ENCODE results near the gene ABCC1. TPM values are rescaled to one million over a fixed set of nuclear protein-coding genes. Genes with fewer than 3 reads are reported as not detected.
"Not testable (repeated sequence)": the region's sequence is repeated elsewhere in the genome, so short reads cannot be mapped to it uniquely, and the experiment has no call there.

The ABCC1 gene
- total RNA-seq, 1 donor from 2014 or later: 2.5 TPM

DNA sequence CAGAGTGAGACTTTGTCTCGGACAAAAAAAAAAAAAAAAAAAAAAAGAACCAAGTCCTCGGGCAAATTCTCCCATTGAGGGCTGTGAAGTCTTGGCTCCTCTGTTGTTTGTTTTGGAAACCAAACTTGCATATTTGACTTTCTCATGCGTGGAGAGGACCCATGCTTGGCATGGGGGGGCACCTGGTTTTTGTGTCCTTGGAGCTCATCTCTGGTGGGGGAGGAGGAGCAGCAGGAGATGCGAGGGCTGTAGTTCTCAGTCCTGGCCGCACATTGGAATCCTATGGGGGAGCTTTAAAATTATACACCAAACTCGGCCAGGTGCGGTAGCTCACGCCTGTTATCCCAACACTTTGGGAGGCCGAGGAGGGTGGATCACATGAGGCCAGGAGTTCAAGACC is 199.3 kb downstream of the ABCC1 start:
- DNase-seq (ENCODE audit: low spot score) (peak; percentile 81), ATAC-seq (peak; percentile 38)

DNA sequence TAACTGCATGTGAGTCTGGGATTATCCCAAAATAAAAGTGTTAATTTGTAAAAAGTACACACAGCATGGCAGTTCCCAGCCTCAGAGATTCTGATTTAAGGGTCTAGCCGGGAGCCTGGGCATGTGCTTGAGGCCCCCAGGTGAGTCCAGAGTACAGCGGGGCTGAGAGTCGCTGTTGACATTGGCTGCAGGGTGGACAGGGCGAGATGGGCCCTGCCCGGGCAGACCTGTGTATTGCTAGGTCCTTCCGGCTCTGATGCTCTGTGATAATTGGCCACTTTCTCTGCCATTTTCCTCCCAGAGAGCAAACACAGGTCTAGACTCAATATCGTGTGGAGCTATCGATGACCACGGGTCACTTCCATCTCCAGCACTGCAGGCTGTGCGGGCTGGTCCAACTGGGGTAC is 200.3 kb downstream of the ABCC1 start:
- ATAC-seq (peak; percentile 64), DNase-seq (ENCODE audit: low spot score) (peak; percentile 87)

DNA sequence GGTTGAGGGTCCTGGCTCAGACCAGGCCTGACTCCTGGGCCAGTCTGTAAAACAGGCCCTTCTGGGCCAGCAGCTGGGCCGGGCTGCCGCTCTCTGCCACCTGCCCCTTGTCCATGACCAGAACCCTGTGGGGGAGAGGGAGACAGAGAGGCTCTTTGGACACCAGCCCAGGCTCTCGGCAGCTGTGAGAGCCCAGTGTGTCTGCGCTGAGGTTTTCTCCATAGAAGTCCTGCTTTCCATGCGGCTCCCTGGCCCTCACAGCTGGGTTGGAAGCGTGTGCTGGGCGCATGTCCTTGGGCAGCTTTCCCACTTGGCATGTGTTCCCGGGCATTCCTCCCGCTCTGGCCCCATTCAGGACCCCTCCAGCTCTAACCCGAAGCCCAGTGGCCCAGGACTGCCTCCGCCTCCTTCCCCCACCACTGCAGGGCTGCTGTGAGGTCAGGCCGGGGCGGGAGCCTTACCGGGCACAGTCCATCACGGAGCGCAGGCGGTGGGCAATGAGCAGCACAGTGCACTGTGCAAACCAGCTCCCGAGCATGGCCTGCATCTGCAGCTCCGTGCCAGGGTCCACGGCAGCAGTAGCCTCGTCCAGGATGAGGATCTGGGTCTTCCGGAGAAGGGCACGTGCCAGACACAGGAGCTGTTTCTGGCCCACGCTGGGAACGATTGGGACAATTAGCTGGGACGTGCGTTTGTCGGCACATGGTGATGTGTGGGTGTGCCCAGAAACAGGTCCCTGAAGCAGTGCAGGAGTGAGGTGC is 200.9 kb downstream of the ABCC1 start:
- peak; percentile 74 for ATAC-seq
- peak; percentile 94 for DNase-seq (ENCODE audit: low spot score)

DNA sequence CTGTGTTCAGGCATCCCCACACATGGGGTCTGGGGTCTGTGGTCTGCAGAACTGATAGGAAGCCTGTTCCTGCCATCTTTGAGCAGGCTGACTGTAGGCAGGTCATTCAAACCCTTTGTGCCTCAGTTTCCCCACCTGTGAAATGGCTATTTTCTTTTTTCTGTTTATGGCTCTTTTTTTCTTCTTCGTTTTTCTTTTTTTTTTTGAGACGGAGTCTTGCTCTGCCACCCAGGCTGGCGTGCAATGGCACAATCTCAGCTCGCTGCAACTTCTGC is 201.4 kb downstream of the ABCC1 start:
- ATAC-seq: no peak
- DNase-seq (ENCODE audit: low spot score): no peak

DNA sequence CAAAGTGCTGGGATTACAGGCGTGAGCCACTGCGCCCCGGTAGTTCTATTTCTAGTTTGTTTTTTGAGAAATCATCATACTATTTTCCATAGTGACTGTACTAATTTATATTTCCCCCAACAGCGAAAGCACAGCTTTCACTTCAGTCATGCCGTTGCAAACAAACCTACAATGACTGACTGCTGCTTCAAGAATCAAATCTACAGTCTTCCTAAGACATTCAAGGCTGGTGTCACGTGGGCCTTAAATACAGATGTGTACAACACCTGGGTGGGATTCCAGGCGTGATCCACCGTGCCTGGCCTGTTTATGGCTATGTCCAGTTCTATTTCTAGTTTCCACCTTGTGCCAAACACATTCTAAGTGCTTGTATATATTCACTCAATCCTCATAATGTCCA is 201.9 kb downstream of the ABCC1 start:
- ATAC-seq: no peak
- DNase-seq (ENCODE audit: low spot score): no peak

DNA sequence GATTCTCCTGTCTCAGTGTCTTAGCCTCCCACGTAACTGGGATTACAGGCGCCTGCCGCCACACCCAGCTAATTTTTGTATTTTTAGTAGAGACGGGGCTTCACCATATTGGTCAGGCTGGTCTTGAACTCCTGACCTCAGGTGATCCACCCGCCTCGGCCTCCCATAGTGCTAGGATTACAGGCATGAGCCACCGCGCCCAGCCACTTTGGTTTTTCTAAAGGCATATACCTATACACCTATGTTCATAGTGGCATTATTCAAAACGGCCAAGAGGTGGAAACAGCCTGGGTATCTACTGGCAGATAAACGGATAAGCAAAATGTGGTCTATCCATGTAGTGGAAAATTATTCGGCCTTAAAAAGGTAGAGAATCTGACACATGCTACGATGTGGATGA is 203.6 kb downstream of the ABCC1 start:
- not testable (repeated sequence) for ATAC-seq; DNase-seq (ENCODE audit: low spot score)

DNA sequence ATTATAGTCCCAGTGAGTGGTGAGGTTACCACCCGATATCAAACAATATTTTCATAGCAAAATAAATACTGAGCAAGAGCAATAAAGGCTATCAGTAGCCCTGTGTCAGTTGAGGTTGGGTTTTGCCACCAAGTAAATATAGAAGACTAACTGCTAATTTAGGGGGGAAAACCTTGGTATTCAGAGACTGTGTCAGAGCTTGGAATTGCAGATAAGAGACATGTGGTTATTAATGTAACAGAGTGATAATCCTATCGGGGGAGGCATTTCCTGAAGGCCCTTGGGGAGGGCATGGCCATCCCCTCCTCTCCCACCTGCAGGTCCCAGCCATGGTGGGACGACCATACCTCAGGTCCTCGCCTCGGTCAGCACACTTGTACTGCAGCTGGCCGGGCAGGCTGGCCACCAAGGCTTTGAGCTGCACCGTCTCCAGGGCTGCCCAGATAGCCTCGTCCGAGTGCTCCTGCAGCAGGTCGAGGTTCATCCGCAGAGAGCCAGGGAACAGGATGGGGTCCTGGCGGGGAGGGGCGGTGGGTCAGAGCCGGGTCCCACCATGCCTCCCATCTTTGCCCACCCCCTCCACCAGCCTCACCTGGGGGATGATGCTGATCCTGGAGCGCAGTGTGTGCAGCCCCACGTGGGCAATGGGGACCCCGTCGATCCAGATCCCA is 205.0 kb downstream of the ABCC1 start:
- no peak for DNase-seq (ENCODE audit: low spot score)

DNA sequence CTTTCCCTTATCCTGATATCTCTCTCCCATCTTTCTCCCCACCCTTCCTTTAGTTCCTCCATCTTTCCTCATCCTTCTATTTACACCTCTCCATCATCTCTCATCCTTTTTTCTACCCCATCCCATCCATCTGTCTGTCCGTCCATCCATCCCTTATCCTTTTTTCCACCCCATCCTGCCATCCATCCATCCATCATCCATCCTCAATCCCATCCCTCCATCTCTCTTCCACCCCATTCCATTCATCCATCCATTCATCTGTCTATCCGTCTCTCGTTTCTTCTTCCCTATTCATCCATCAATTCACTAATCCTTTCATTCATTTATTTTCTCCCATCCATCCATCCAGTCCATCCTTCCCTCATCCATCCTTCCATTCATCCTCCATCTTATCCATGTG is 205.8 kb downstream of the ABCC1 start:
- no peak for ATAC-seq
- no peak for DNase-seq (ENCODE audit: low spot score)

More for the DNA sequence above, 205.0 kb downstream of the ABCC1 start:
- no peak for ATAC-seq

DNA sequence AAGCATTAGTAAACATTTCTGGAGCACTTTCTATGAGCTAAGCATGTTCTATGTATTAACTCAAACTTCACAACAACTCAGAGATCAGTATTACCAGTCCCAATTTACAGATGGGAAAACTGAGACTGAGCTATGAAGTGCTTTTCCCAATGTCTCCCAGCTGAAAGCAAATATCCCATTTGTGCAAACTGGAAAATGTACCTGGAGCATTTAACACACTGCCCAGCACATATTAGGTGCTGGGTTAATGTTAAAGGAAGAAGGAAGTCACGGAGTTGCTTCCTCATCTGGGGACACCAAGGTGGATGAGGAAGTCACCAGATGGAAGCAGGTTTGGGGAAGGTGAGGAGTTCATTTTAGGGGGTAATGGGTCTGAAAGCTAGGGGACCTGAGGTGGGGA is 207.8 kb downstream of the ABCC1 start:
- no peak for ATAC-seq
- DNase-seq (ENCODE audit: low spot score): no peak

DNA sequence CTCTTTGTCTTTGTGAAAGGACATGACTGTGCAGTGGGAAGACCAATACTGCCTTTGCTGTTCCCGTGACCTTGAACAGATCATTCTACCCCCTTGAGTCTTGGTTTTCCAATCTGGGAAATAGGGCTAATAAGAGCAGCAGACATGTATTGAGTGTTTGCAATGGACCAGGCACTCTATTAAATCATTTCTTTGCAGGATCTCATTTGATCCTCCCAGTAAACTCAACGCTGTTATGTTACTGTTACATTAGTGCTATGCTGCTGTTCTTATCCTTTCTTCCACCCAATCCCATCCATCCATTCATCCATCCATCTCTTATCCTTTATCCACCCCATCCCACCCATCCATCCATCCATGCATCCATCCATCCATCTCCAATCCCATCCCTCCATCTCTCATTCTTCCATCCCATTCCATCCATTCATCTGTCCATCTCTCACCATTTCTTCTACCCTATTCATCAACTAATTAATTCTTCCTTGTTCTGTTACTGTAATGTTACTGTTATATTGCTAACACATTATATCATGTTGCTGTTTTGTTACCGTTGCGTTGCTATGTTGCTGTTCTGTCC is 208.8 kb downstream of the ABCC1 start:
- ATAC-seq: no peak
- no peak for DNase-seq (ENCODE audit: low spot score)

DNA sequence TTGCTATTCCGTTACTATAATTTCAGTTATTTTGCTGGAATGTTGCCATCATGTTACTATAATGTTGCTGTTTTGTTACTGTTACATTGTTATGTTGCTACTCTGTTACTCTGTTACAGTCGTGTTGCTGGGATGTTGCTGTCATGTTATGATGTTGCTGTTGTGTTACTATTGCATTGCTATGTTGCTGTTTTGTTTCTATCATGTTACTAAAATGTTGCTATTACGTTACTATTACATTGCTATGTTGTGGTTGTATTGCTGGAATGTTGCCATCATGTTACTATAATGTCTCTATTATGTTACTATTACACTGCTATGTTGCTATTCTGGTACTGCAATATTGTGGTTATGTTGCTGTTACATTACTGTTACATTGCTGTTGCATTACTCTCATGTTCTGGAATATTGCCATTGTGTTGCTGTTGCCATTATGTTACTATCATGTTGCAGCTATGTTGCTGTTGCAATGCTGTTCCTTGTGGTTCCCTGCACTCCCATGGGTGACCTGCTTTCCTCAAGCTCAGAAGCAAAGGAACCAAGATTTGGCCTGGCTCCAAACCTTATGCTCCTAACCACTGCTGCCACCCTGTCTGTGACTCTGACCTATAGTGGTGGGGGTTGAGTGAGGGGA is 209.4 kb downstream of the ABCC1 start:
- DNase-seq (ENCODE audit: low spot score) (no peak), ATAC-seq (peak; percentile 17)

DNA sequence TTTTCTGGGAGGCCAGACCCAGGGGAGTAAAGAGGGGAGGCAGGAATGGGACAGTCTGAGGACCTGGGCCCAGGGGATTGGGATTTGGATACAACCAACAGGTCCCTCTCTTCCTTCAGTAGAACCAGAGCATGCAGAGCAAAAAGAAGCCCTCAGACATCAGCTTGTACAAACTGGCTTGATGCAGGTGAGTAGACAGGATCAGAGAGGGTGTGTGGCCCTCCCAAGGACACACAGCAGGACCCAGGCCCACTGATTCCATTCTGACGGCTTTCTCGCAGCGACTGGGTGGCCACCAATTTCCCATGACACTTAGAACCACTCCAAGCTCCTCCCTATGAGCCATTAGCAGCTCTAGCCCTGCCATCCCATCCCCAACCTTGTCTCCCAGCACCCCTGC is 210.2 kb downstream of the ABCC1 start:
- DNase-seq (ENCODE audit: low spot score) (no peak), ATAC-seq (peak; percentile 4)

DNA sequence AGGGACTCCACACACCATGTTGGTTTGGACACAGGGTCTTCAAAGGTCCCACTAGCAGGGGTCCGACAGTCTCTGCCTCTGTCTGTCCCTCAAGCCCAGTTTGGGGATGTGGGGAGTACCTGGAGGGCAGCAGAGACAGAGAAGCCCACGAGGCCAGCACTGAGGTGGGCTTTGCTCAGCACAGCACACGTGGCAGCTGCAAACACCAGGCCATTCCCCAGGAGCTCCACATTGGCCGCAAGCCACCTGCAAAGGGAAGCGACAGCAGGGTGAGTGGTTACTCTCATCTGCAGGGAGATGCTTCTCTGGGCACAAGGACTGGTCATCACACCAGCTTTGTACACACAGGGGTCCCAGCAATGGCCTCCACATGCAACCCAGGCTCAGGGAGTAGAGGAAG is 211.9 kb downstream of the ABCC1 start:
- no peak for ATAC-seq
- DNase-seq (ENCODE audit: low spot score): no peak

DNA sequence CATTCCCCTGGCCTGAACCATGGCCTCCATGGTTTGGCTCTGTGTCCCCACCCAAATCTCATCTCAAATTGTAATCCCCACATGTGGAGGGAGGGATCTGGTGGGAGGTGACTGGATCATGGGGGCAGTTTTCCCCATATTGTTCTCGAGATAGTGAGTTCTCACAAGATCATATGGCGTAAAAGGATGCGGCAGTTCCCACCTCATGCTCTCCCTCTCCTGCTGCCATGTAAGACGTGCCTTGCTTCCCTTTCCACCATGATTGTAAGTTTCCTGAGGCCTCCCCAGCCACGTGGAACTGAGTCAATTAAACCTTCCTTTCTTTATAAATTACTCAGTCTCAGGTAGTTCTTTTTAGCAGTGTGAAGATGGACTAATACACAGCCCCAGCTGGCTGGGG is 212.4 kb downstream of the ABCC1 start:
- ATAC-seq; DNase-seq (ENCODE audit: low spot score): not testable (repeated sequence)

DNA sequence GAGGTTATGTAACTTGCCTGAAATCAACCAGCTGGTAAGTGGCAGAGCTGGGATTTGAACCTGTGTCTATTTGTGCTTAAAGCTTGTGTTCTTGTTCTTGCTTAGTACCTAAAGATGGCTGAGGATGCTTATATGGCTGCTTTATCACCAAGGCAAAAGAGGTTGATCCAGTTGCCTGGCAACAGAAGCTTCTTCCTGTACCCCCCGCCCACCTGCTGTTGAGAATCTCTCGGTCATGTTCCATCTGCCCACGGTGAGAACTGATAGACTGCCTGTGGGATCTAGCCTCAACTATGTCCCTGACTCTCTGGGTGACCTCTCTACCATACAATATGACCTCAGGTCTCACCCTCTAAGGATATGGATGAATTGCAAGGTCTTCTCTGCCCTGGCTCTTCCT is 213.2 kb downstream of the ABCC1 start:
- no peak for DNase-seq (ENCODE audit: low spot score)
- no peak for ATAC-seq

DNA sequence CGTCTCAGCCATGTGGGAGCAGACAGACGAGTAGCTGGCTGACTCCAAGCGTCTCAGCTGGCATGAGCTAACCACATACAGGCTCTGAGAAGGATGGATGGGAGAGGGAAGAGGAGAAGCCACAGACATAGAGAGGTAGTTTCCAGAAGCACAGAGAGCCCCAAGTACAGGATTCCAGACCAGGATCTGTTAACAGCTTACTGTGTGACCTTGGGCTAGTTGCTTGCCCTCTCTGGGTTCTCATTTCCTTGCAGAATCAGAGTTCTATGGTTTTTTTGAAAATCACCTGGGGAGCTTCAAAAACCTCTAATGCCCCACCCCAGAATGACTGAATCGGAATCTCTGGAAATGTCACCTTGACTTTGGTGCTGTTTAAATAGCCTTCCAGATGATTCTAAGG is 213.7 kb downstream of the ABCC1 start:
- DNase-seq (ENCODE audit: low spot score) (no peak), ATAC-seq (no peak)

DNA sequence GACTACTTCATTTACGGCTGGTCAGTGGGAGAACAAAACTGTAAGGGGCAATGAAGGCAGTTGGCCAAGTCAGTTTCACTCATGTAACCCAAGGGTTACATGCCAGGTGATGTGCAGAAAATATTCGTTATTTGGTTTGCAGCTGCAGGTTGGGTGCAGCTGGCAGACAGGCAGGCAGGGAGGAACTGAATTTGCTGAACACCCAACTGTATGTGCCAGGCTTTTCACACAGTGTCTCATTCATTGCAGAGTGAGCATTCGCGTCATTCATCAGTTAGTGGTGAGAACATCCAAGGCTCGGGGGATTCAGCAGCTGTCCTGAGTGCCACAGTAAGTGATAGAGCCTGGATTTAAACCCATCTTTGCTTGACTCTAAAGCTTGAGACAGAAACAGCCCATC is 214.2 kb downstream of the ABCC1 start:
- ATAC-seq (no peak), DNase-seq (ENCODE audit: low spot score) (no peak)

DNA sequence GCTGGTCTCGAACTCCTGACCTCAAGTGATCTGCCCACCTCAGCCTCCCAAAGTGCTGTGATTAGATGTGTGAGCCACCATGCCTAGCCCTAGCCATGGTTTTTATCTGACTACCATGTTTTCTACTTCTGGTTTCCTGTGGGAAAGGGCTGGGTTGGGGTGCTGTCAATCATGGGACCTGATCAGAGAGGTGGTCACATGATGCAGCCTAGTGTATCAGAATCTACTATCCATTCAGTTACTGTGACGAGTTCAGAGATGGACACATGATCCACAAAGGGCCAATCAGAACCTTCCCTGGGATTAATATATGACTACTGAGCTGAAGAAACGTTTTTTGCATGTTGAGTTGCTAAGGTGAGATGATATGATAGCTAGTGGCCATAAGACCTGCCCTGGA is 214.8 kb downstream of the ABCC1 start:
- ATAC-seq (no peak), DNase-seq (ENCODE audit: low spot score) (no peak)

DNA sequence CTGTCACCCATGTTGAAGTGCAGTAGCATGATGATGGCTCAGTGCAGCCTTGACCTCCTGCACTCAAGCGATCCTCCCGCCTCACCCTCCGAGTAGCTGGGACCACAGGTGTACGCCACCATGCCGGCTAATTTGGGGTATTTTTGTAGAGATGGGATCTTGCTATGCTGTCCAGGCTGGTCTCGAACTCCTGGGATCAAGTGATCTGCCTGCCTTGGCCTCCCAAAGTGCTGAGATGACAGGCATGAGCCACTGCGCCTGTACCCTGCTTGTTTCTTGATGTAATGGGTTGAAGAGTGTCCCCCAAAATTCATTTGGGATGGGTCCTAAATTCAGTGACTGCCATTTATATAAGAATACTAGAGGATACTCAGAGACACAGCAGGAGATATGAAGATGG is 216.7 kb downstream of the ABCC1 start:
- DNase-seq (ENCODE audit: low spot score) (no peak), ATAC-seq (no peak)

DNA sequence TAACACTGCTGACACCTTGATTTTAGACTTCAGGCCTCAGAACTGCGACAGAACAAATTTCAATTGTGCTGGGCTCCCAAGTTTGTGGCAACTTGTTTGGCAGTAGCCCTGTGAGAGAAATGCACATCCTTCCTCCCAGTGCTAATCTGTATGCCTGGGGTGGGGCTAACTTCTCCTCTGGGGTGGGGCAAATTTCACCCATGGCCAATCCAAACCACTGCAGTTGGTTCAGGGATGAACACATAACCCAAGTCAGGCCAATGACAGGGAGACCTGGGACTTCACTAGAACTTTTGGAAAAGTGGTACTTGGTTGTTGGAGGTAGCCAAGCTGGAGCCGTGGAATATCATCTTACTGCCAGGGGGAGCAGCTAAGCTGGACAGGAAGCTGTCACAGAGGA is 217.5 kb downstream of the ABCC1 start:
- ATAC-seq (peak; percentile 28), DNase-seq (ENCODE audit: low spot score) (no peak)

DNA sequence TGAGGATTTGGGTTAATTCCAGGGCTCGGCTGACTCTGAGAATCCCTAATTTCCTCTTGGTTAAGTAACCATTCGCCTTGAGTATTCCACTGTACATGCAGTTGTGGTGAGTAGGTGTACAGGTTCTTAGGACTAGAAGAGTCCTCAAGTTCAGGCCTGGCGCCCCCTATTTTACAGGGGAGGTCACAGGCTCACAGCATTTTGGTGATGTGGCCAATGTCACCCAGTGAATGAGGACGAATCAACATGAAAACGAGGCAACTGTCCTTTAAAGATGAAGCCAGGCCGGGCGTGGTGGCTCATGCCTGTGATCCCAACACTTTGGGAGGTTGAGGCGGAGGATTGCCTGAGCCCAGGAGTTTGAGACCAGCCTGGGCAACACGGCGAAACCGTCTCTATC is 218.5 kb downstream of the ABCC1 start:
- no peak for ATAC-seq
- DNase-seq (ENCODE audit: low spot score): no peak

DNA sequence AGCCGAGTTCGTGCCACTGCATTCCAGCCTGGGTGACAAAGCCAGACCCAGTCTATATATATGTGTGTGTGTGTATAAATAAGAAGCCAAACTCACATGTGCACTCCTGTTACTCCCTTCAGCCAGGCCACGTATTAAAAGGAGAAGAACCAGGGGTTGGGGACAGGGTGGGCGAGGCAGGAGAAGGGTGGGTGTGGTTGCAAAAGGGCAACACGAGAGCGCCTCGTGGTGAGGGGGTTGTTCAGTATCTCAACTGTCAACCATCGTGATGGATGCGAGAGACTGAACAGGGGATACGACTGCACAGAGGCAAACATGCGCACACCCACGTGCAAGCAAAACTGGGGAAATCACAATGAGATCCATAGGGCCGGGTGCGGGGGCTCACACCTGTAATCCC is 219.0 kb downstream of the ABCC1 start:
- ATAC-seq (no peak), DNase-seq (ENCODE audit: low spot score) (no peak)

Data from left lobe of liver (tissue), 2 donors.